Trophoblast cell (in vitro differentiated cells and primary cell): ENCODE results near the gene INPP4A.

Experiments used
- DNase-seq, 2 donors: peaks; one replicate each; pipeline ENCODE4 v3.0.0-alpha.2; 2016
- H2AFZ ChIP-seq: 2 replicates; pipeline ENCODE4 v1.6.1; 2013; ENCODE audit warnings: low read length, moderate library complexity, mild to moderate bottlenecking; ENCODE audit not compliant: insufficient read depth, poor library complexity
- H2AK5ac ChIP-seq: 2 replicates; pipeline ENCODE4 v1.6.1; 2013; ENCODE audit warnings: mild to moderate bottlenecking, low read length
- H2BK120ac ChIP-seq: 2 replicates; pipeline ENCODE4 v1.6.1; 2013; ENCODE audit warnings: low read length, mild to moderate bottlenecking, moderate library complexity; ENCODE audit not compliant: insufficient read depth, poor library complexity
- H2BK12ac ChIP-seq: 2 replicates; pipeline ENCODE4 v1.6.1; 2013; ENCODE audit warnings: mild to moderate bottlenecking, low read length, moderate library complexity
- H2BK5ac ChIP-seq: 2 replicates; pipeline ENCODE4 v1.6.1; 2013; ENCODE audit warnings: low read length, low read depth, moderate library complexity, mild to moderate bottlenecking; ENCODE audit not compliant: poor library complexity
- H3K14ac ChIP-seq: 2 replicates; pipeline ENCODE4 v1.6.1; 2013; ENCODE audit warnings: mild to moderate bottlenecking, low read length
- H3K18ac ChIP-seq: 2 replicates; pipeline ENCODE4 v1.6.1; 2013; ENCODE audit warnings: mild to moderate bottlenecking, low read length
- H3K23ac ChIP-seq: 2 replicates; pipeline ENCODE4 v1.6.1; 2013; ENCODE audit warnings: low read length
- H3K27ac ChIP-seq: 2 replicates; pipeline ENCODE4 v1.5.1; 2013; ENCODE audit warnings: low read depth, mild to moderate bottlenecking, inconsistent platforms, low read length, moderate library complexity
- H3K27me3 ChIP-seq: 2 replicates; pipeline ENCODE4 v1.6.1; 2013; ENCODE audit warnings: inconsistent platforms, mild to moderate bottlenecking, low read length, moderate library complexity; ENCODE audit not compliant: insufficient read depth
- H3K36me3 ChIP-seq, 2 experiments: 1 replicate in 1 of 2; 2 replicates in 1 of 2; pipeline ENCODE4 v1.6.1; 2013; ENCODE audit warnings: low read length in 2 of 2, mild to moderate bottlenecking in 2 of 2, moderate library complexity in 1 of 2; ENCODE audit not compliant: insufficient read depth in 2 of 2, control insufficient read depth in 1 of 2
- H3K4ac ChIP-seq: 2 replicates; pipeline ENCODE4 v1.6.1; 2013; ENCODE audit warnings: low read depth, mild to moderate bottlenecking, low read length, moderate library complexity
- H3K4me1 ChIP-seq, 2 experiments: 1 replicate in 1 of 2; 2 replicates in 1 of 2; pipeline ENCODE4 v1.6.1; 2013; ENCODE audit warnings: low read length in 2 of 2, mild to moderate bottlenecking in 2 of 2, moderate library complexity in 1 of 2; ENCODE audit not compliant: insufficient read depth in 2 of 2, control insufficient read depth in 1 of 2
- H3K4me2 ChIP-seq: 2 replicates; pipeline ENCODE4 v1.6.1; 2013; ENCODE audit warnings: inconsistent platforms, mild to moderate bottlenecking, low read length, moderate library complexity
- H3K4me3 ChIP-seq: 2 replicates; pipeline ENCODE4 v1.5.1; 2013; ENCODE audit warnings: mild to moderate bottlenecking, low read depth, low read length, inconsistent platforms
- H3K79me1 ChIP-seq: one replicate; pipeline ENCODE4 v1.6.1; 2013; ENCODE audit warnings: low read length
- H3K79me2 ChIP-seq: 2 replicates; pipeline ENCODE4 v1.6.1; 2013; ENCODE audit warnings: low read length, mild to moderate bottlenecking; ENCODE audit not compliant: control insufficient read depth, insufficient read depth, poor library complexity
- H3K9ac ChIP-seq: 2 replicates; pipeline ENCODE4 v1.6.1; 2013; ENCODE audit warnings: mild to moderate bottlenecking, low read length
- H3K9me3 ChIP-seq: 2 replicates; pipeline ENCODE4 v1.6.1; 2013; ENCODE audit warnings: low read depth, mild to moderate bottlenecking, control low read depth, inconsistent platforms, low read length; ENCODE audit not compliant: insufficient read depth
- H4K12ac ChIP-seq: 2 replicates; pipeline ENCODE4 v1.6.1; 2013; ENCODE audit warnings: low read depth, mild to moderate bottlenecking, low read length, moderate library complexity
- H4K8ac ChIP-seq: 2 replicates; pipeline ENCODE4 v1.6.1; 2013; ENCODE audit warnings: low read depth, mild to moderate bottlenecking, low read length, moderate library complexity
- H4K91ac ChIP-seq: one replicate; pipeline ENCODE4 v1.6.1; 2013; ENCODE audit warnings: low read depth, mild to moderate bottlenecking, low read length, moderate library complexity
- WGBS: extraction: QIAGEN DNeasy Blood & Tissue Kit; methylation state at CpG from one replicate; pipeline ENCODE4 v1.1.7; 2013; ENCODE audit warnings: missing lambda C conversion rate; ENCODE audit not compliant: insufficient read length, insufficient coverage; ENCODE audit errors: extremely low coverage; 5-methylcytosine and 5-hydroxymethylcytosine counted together

The INPP4A gene

DNA sequence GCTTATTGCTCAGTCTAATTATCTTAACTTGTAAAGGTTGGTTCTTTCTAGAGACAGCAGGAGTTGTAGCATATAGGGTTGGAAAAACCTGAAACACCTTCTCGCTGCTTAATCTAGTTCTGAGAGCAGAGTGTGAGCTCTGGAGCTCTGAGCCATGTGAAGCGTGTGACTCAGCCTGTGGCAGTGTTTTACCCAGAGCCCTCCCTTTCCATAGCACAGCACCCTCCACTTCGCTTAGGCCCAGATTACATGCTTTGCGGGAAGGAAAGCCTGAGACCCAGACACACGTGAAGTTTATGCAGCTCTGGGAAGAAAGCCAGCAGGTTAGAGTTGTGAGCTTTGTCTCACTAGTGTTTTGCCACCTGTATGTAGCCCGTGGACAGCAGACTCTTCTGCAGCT lies 74.5 kb downstream of the INPP4A start:
- no peak overlapping the region for H4K91ac ChIP-seq
- no peaks in the 10 kb centered on the region for H3K79me1 ChIP-seq
- no peak overlapping the region for H3K27ac ChIP-seq
- no peak overlapping the region for H2AK5ac ChIP-seq
- DNase-seq = no peak
- H3K4me3 ChIP-seq = no peak overlapping the region
- H3K4ac ChIP-seq = no peak overlapping the region
- peaks cover 6 to 9% of the 10 kb centered on the region in 2 experiments for H3K36me3 ChIP-seq
- H3K18ac ChIP-seq = no peak overlapping the region
- H3K9me3 ChIP-seq = no peaks in the 10 kb centered on the region
- H3K79me2 ChIP-seq = no peaks in the 10 kb centered on the region
- H3K27me3 ChIP-seq = no peaks in the 10 kb centered on the region
- H3K4me1 ChIP-seq = no peaks in the 10 kb centered on the region
- no peak overlapping the region for H2BK120ac ChIP-seq
- H3K4me2 ChIP-seq = no peak overlapping the region
- no peak overlapping the region for H4K8ac ChIP-seq
- H3K9ac ChIP-seq = no peak overlapping the region
- no CpG with 5 or more reads among the region's 6 CpGs for WGBS
- H3K14ac ChIP-seq = no peak overlapping the region
- H3K23ac ChIP-seq = no peak overlapping the region
- no peak overlapping the region for H2BK12ac ChIP-seq
- H2BK5ac ChIP-seq = no peak overlapping the region
- H4K12ac ChIP-seq = no peak overlapping the region
- no peak overlapping the region for H2AFZ ChIP-seq

GRCh38 chr2:98519851-98520250 lies 75.2 kb downstream of the INPP4A start:
- H4K8ac ChIP-seq = no peak overlapping the region
- H3K4me1 ChIP-seq = no peaks in the 10 kb centered on the region
- H3K79me2 ChIP-seq = no peaks in the 10 kb centered on the region
- peaks cover 6 to 9% of the 10 kb centered on the region in 2 experiments for H3K36me3 ChIP-seq
- H2BK12ac ChIP-seq = no peak overlapping the region
- no peak overlapping the region for H3K14ac ChIP-seq
- H4K91ac ChIP-seq = no peak overlapping the region
- H4K12ac ChIP-seq = no peak overlapping the region
- H3K4me2 ChIP-seq = no peak overlapping the region
- H2BK5ac ChIP-seq = no peak overlapping the region
- no peak overlapping the region for H3K9ac ChIP-seq
- no peak overlapping the region for H3K4me3 ChIP-seq
- no peak overlapping the region for H2AK5ac ChIP-seq
- no peaks in the 10 kb centered on the region for H3K9me3 ChIP-seq
- no CpG with 5 or more reads among the region's 16 CpGs for WGBS
- no peak overlapping the region for H3K18ac ChIP-seq
- no peak overlapping the region for H2AFZ ChIP-seq
- no peak overlapping the region for H3K23ac ChIP-seq
- H3K79me1 ChIP-seq = no peaks in the 10 kb centered on the region
- DNase-seq = no peak
- H3K27ac ChIP-seq = no peak overlapping the region
- H3K27me3 ChIP-seq = no peaks in the 10 kb centered on the region
- no peak overlapping the region for H3K4ac ChIP-seq
- H2BK120ac ChIP-seq = no peak overlapping the region

GRCh38 chr2:98520806-98521205 lies 76.1 kb downstream of the INPP4A start:
- DNase-seq = no peak
- Histone ChIP-seq H2BK12ac (no peak overlapping the region), H4K12ac (no peak overlapping the region), H3K18ac (no peak overlapping the region), H3K27ac (no peak overlapping the region), H3K4me2 (no peak overlapping the region), H3K14ac (no peak overlapping the region), H3K36me3 (peaks cover 6 to 9% of the 10 kb centered on the region in 2 experiments), H4K8ac (no peak overlapping the region), H3K27me3 (no peaks in the 10 kb centered on the region), H3K23ac (no peak overlapping the region), H2AFZ (no peak overlapping the region), H2AK5ac (no peak overlapping the region), H3K4me1 (no peaks in the 10 kb centered on the region), H3K79me2 (no peaks in the 10 kb centered on the region), H3K9me3 (no peaks in the 10 kb centered on the region), H3K4ac (no peak overlapping the region), H3K4me3 (no peak overlapping the region), H4K91ac (no peak overlapping the region), H2BK120ac (no peak overlapping the region), H3K9ac (no peak overlapping the region), H2BK5ac (no peak overlapping the region), H3K79me1 (no peaks in the 10 kb centered on the region)
- WGBS = no CpG with 5 or more reads among the region's 6 CpGs

DNA sequence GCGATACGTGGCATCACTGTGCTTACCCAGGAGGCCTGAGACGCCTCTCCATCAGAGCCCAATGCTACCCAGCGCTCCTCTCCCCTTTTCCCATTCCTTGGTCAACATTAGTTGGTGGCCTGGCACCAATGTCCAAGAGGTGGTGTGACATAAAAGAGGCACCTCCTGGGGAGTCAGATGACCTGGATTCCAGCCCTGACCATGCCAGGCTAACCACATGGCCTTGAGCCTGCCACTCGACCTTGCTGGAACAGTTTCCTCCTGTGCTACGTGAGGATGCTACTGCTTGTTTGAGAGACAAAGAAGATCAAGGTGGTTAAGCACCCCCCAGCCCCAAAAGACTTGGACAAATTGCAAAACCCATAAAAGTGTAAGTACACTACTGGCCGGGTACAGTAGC lies 76.6 kb downstream of the INPP4A start:
- no peak for DNase-seq
- Histone ChIP-seq H3K79me1 (no peaks in the 10 kb centered on the region), H2BK120ac (no peak overlapping the region), H3K4me2 (no peak overlapping the region), H3K27ac (no peak overlapping the region), H3K9me3 (no peaks in the 10 kb centered on the region), H4K8ac (no peak overlapping the region), H2BK12ac (no peak overlapping the region), H3K9ac (no peak overlapping the region), H3K14ac (no peak overlapping the region), H4K91ac (no peak overlapping the region), H3K36me3 (peaks cover 6 to 9% of the 10 kb centered on the region in 2 experiments), H3K23ac (no peak overlapping the region), H2AK5ac (no peak overlapping the region), H3K4me3 (no peak overlapping the region), H3K4me1 (no peaks in the 10 kb centered on the region), H3K4ac (no peak overlapping the region), H3K27me3 (no peaks in the 10 kb centered on the region), H2AFZ (no peak overlapping the region), H4K12ac (no peak overlapping the region), H2BK5ac (no peak overlapping the region), H3K79me2 (no peaks in the 10 kb centered on the region), H3K18ac (no peak overlapping the region)
- WGBS = no CpG with 5 or more reads among the region's 7 CpGs
